Gastrocnemius medialis (tissue), 4 donors: Measurements from ENCODE around the gene VPS54.

Experiments used
- POLR2A ChIP-seq, 2 donors: fragments of 450-650 bp; IDR thresholded peaks; one replicate each; pipeline ENCODE4 v1.6.1; 2017; ENCODE audit warnings: antibody characterized with exemption in 2 of 2, mild to moderate bottlenecking in 2 of 2, moderate library complexity in 2 of 2
- TF ChIP-seq, protein P1 (sequence below), 5 experiments: fragments of 450-650 bp in 3 of 5; fragments of 200-600 bp in 2 of 5; sonication (generic) in 2 of 5; IDR thresholded peaks in 4 of 5; conservative IDR thresholded peaks in 1 of 5; 1 replicate in 4 of 5; 2 replicates in 1 of 5; pipeline ENCODE4 v1.5.1; 2016 to 2019; ENCODE audit warnings: antibody characterized with exemption in 5 of 5, mild to moderate bottlenecking in 3 of 5, moderate library complexity in 3 of 5

GRCh38 chr2:63888490-63889402, 130.5 kb downstream of the VPS54 start:
- TF ChIP-seq, protein P1, sequence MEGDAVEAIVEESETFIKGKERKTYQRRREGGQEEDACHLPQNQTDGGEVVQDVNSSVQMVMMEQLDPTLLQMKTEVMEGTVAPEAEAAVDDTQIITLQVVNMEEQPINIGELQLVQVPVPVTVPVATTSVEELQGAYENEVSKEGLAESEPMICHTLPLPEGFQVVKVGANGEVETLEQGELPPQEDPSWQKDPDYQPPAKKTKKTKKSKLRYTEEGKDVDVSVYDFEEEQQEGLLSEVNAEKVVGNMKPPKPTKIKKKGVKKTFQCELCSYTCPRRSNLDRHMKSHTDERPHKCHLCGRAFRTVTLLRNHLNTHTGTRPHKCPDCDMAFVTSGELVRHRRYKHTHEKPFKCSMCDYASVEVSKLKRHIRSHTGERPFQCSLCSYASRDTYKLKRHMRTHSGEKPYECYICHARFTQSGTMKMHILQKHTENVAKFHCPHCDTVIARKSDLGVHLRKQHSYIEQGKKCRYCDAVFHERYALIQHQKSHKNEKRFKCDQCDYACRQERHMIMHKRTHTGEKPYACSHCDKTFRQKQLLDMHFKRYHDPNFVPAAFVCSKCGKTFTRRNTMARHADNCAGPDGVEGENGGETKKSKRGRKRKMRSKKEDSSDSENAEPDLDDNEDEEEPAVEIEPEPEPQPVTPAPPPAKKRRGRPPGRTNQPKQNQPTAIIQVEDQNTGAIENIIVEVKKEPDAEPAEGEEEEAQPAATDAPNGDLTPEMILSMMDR (IDR thresholded peaks at IDR 0.05 in 4 of 5, conservative IDR thresholded peaks at IDR 0.05 in 1 of 5): peak; percentile 73 to 85 (median 78)
- TF ChIP-seq POLR2A (IDR thresholded peaks at IDR 0.05): no peak
